GM19452 (cell line): ENCODE data around the gene TWNK.
"Not testable (repeated sequence)": the region's sequence is repeated elsewhere in the genome, so short reads cannot be mapped to it uniquely, and the experiment has no call there.

ENCODE experiments used
- ATAC-seq: cut with Tn5 transposase; IDR thresholded peaks from one replicate; pipeline ENCODE4 v1.9.1; 2021; ENCODE audit not compliant: unreplicated experiment

The TWNK gene

GRCh38 chr10:100972904-100973535 is 14.3 kb upstream of the TWNK start:
- ATAC-seq, result no peak

- ATAC-seq, result not testable (repeated sequence)
These were observed 11.9 kb upstream of the TWNK start for GRCh38 chr10:100975397-100975796.

GRCh38 chr10:100976906-100977305 is 10.4 kb upstream of the TWNK start:
- ATAC-seq, result no peak

GRCh38 chr10:100977436-100977835 is 9.9 kb upstream of the TWNK start:
- ATAC-seq, result no peak

GRCh38 chr10:100978121-100978900 is 9.0 kb upstream of the TWNK start:
- ATAC-seq, result no peak

- ATAC-seq, result no peak
These were observed 8.5 kb upstream of the TWNK start for GRCh38 chr10:100978901-100979195.

GRCh38 chr10:100979791-100980272 is 7.5 kb upstream of the TWNK start:
- ATAC-seq, result no peak

- no peak for ATAC-seq
These were observed 7.0 kb upstream of the TWNK start for GRCh38 chr10:100980311-100980710.

- ATAC-seq, result no peak
These were observed 6.6 kb upstream of the TWNK start for GRCh38 chr10:100980711-100981110.

- no peak for ATAC-seq
These were observed 6.1 kb upstream of the TWNK start for GRCh38 chr10:100981178-100981772.

- no peak for ATAC-seq
These were observed 4.2 kb upstream of the TWNK start for GRCh38 chr10:100982916-100983830.

- ATAC-seq, result no peak
These were observed 3.3 kb upstream of the TWNK start for GRCh38 chr10:100983868-100984671.

GRCh38 chr10:100984672-100985177 is 2.6 kb upstream of the TWNK start:
- no peak for ATAC-seq

GRCh38 chr10:100985336-100985735 is 2.0 kb upstream of the TWNK start:
- ATAC-seq, result no peak

- ATAC-seq, result no peak
These were observed 756 bp upstream of the TWNK start for GRCh38 chr10:100986623-100986951.

GRCh38 chr10:100987685-100988049 is 324 bp downstream of the TWNK start:
- ATAC-seq, result no peak

GRCh38 chr10:100988166-100988565 is 823 bp downstream of the TWNK start:
- no peak for ATAC-seq

GRCh38 chr10:100989088-100989487 is 1.7 kb downstream of the TWNK start:
- no peak for ATAC-seq

- ATAC-seq, result no peak
These were observed 6.8 kb downstream of the TWNK start for GRCh38 chr10:100993986-100994708.

- ATAC-seq, result no peak
These were observed 7.8 kb downstream of the TWNK start for GRCh38 chr10:100995181-100995580.
